Caco-2 (cell line): Measurements from ENCODE around the gene ADGRB2. TPM values are rescaled to one million over a fixed set of nuclear protein-coding genes. Genes with fewer than 3 reads are reported as not detected.

Experiments
- BruUV-seq: library from RNA; stranded (reverse); fragments of 400-500 nt; replicated peaks from 2 replicates; lab custom pipeline; 2021; lab: Mats Ljungman, UMichigan
- CTCF ChIA-PET: fragments of 300-600 bp; sonication (Branson Sonifier 250); formaldehyde crosslinking; loops from one replicate; lab custom pipeline; 2022; ENCODE audit warnings: antibody characterized with exemption; lab: Charles Lee
- POLR2A ChIA-PET: fragments of 300-600 bp; sonication (Branson Sonifier 250); formaldehyde crosslinking; loops from one replicate; lab custom pipeline; 2022; ENCODE audit warnings: antibody characterized with exemption; lab: Charles Lee
- DNase-seq, 2 experiments: peaks; one replicate each; pipeline versions ENCODE4 v3.0.0 to v3.0.0-alpha.2; 2020 to 2022
- H3K27me3 ChIP-seq: replicated peaks from 2 replicates; pipeline ENCODE4 v1.6.0; 2011; ENCODE audit warnings: low read length; ENCODE audit not compliant: control insufficient read depth, insufficient read depth
- H3K36me3 ChIP-seq: 2 replicates; pipeline ENCODE4 v1.5.1; 2011; ENCODE audit warnings: low read length; ENCODE audit not compliant: control insufficient read depth, insufficient read depth
- H3K4me1 ChIP-seq: fragments of 250-450 bp; sonication (Bioruptor Pico); 2 replicates; pipeline ENCODE4 v1.5.1; 2020; ENCODE audit warnings: mild to moderate bottlenecking
- H3K4me3 ChIP-seq: 2 replicates; pipeline ENCODE4 v1.5.1; 2011; ENCODE audit warnings: low read depth, mild to moderate bottlenecking, control low read depth, low read length
- H3K9me3 ChIP-seq: fragments of 250-450 bp; sonication (Bioruptor Pico); 2 replicates; pipeline ENCODE4 v1.5.1; 2020; ENCODE audit warnings: mild to moderate bottlenecking, moderate library complexity
- H3K27ac Mint-ChIP-seq: one replicate; pipeline ENCODE4 v1.8.0; 2022; ENCODE audit warnings: mixed read lengths; ENCODE audit not compliant: unreplicated experiment
- H3K27me3 Mint-ChIP-seq: one replicate; pipeline ENCODE4 v1.8.0; 2022; ENCODE audit warnings: mixed read lengths; ENCODE audit not compliant: insufficient read depth, unreplicated experiment
- H3K36me3 Mint-ChIP-seq: one replicate; pipeline ENCODE4 v1.8.0; 2022; ENCODE audit warnings: mild to moderate bottlenecking, mixed read lengths; ENCODE audit not compliant: insufficient read depth, unreplicated experiment
- H3K4me1 Mint-ChIP-seq: one replicate; pipeline ENCODE4 v1.8.0; 2022; ENCODE audit warnings: low read depth, mixed read lengths; ENCODE audit not compliant: unreplicated experiment
- H3K4me3 Mint-ChIP-seq: one replicate; pipeline ENCODE4 v1.8.0; 2022; ENCODE audit warnings: mild to moderate bottlenecking, moderate library complexity, mixed read lengths; ENCODE audit not compliant: unreplicated experiment
- H3K9me3 Mint-ChIP-seq: one replicate; pipeline ENCODE4 v1.8.0; 2022; ENCODE audit warnings: mixed read lengths; ENCODE audit not compliant: unreplicated experiment
- intact Hi-C: fragments of 100-400 bp; cut with micrococcal nuclease; formaldehyde crosslinking; loops from one replicate; pipeline ENCODE4 v1.10.0; 2022; ENCODE audit not compliant: unreplicated experiment
- total RNA-seq: library from RNA; stranded (reverse); gene quantifications from 2 replicates; pipeline ENCODE4 v1.2.3, GENCODE V29; 2022
- TF ChIP-seq, protein P1 (sequence below), 2 experiments: fragments of 200-600 bp in 1 of 2; IDR thresholded peaks; 1 replicate in 1 of 2; 2 replicates in 1 of 2; pipeline versions ENCODE4 v1.5.1 to v1.8.0; 2011 to 2022; ENCODE audit warnings: antibody characterized with exemption in 1 of 2, control low read depth in 1 of 2, inconsistent platforms in 1 of 2, low read depth in 1 of 2, low read length in 1 of 2, mild to moderate bottlenecking in 1 of 2, moderate library complexity in 1 of 2; ENCODE audit not compliant: insufficient read depth in 1 of 2, severe bottlenecking in 1 of 2, unreplicated experiment in 1 of 2

The ADGRB2 gene
- total RNA-seq, 1 experiment from 2014 or later: 2.2 TPM

DNA sequence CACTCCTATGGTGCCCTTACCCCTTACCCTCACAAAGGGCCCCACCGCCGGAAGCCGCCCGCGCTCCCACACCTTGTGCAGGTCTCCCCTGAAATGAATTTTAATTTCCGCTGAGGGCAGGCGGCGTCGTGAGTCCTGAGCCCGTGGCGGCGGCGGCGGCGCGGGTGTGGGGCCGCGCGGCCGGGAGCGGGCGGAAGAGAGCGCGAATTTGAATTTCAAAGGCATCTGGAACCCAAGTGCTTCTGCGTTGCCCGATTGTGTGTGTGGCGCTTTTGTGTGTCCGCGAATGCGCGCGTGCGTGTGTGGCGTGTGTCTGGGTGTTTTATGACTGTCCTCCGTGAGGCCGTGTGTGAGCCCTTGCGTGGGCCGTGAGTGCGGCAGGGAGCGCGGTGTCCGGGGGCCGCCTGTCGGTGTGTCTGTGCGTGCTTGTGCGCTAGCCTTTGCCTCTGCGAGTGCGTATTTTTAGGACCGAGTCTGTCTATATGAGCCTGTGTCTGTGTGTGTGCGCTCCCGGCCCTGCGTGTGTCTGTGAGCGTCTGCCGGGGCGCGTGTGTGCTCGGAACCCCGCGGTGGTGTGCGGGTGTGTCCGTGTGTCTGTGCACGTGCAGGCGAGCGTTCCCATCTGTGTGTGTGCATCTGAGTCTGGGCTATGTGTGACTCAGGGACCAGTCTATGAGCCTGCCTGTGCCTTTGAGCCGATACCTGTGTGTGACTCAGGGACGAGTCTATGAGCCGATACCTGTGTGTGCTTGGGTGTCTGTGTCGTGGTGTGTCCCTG lies 7.9 kb upstream of the ADGRB2 start:
- Histone ChIP-seq H3K4me1 (no peaks in the 10 kb centered on the region), H3K36me3 (no peaks in the 10 kb centered on the region), H3K27me3 (no peaks in the 10 kb centered on the region), H3K9me3 (no peaks in the 10 kb centered on the region), H3K4me3 (no peak overlapping the region)
- no peak overlapping the region for H3K27ac Mint-ChIP-seq
- H3K36me3 Mint-ChIP-seq: peaks cover 6% of the 10 kb centered on the region
- DNase-seq: no peak
- TF ChIP-seq, protein P1, sequence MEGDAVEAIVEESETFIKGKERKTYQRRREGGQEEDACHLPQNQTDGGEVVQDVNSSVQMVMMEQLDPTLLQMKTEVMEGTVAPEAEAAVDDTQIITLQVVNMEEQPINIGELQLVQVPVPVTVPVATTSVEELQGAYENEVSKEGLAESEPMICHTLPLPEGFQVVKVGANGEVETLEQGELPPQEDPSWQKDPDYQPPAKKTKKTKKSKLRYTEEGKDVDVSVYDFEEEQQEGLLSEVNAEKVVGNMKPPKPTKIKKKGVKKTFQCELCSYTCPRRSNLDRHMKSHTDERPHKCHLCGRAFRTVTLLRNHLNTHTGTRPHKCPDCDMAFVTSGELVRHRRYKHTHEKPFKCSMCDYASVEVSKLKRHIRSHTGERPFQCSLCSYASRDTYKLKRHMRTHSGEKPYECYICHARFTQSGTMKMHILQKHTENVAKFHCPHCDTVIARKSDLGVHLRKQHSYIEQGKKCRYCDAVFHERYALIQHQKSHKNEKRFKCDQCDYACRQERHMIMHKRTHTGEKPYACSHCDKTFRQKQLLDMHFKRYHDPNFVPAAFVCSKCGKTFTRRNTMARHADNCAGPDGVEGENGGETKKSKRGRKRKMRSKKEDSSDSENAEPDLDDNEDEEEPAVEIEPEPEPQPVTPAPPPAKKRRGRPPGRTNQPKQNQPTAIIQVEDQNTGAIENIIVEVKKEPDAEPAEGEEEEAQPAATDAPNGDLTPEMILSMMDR (IDR thresholded peaks at IDR 0.05; ENCODE audit: insufficient read depth in 1 of 2, low read depth in 1 of 2, low read length in 1 of 2, severe bottlenecking in 1 of 2, unreplicated experiment in 1 of 2): no peak
- H3K27me3 Mint-ChIP-seq: peaks cover 24% of the 10 kb centered on the region
- H3K4me3 Mint-ChIP-seq: no peak overlapping the region
- intact Hi-C loops: no loop called here
- ChIA-PET CTCF (no interaction called here), POLR2A (no interaction called here)
- no peaks in the 10 kb centered on the region for H3K9me3 Mint-ChIP-seq
- no TSS peak for BruUV-seq
- no peaks in the 10 kb centered on the region for H3K4me1 Mint-ChIP-seq

DNA sequence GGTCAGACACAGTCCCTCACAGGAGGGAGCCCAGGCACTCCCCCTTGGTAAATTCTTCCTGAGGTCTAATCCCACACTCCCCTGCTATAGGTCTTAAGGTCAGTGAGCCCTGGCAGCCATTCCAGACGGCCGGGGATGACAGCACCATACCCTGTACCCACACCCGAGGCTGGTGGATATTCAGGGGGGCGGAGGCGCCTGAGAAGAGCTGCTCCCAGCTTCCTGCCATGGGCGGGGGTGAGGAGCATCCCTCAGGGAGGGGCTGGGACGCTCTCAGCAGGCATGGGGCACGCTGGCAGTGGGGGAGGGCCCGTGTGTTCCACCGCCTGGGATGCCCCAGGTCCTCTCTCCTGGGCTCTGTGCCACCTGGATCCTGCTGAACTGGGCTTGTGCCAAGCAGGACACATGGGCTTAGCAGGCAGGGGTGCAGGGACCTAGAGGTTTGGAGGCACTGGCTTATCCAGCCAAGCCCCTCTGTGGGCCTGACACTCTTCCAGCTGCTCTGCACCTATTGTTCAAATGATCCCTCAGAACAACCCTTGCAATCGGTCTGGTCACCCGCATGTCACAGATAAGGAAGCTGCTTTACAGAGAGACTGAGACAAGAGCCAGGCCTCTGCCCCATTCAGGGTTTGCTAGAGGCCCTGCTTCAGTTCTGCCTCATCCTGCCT lies 5.7 kb upstream of the ADGRB2 start:
- DNase-seq: no peak
- CTCF ChIA-PET: no interaction called here
- no TSS peak for BruUV-seq
- Histone ChIP-seq H3K4me1 (no peaks in the 10 kb centered on the region), H3K27me3 (no peaks in the 10 kb centered on the region), H3K4me3 (no peak overlapping the region), H3K36me3 (no peaks in the 10 kb centered on the region), H3K9me3 (no peaks in the 10 kb centered on the region)
- Mint-ChIP-seq H3K27me3 (peaks cover 18% of the 10 kb centered on the region), H3K4me1 (no peaks in the 10 kb centered on the region), H3K27ac (no peak overlapping the region), H3K36me3 (peaks cover 11% of the 10 kb centered on the region), H3K4me3 (no peak overlapping the region), H3K9me3 (no peaks in the 10 kb centered on the region)
- TF ChIP-seq, protein P1 (IDR thresholded peaks at IDR 0.05; ENCODE audit: insufficient read depth in 1 of 2, low read depth in 1 of 2, low read length in 1 of 2, severe bottlenecking in 1 of 2, unreplicated experiment in 1 of 2): no peak
- POLR2A ChIA-PET: no interaction called here
- intact Hi-C loops: no loop called here

DNA sequence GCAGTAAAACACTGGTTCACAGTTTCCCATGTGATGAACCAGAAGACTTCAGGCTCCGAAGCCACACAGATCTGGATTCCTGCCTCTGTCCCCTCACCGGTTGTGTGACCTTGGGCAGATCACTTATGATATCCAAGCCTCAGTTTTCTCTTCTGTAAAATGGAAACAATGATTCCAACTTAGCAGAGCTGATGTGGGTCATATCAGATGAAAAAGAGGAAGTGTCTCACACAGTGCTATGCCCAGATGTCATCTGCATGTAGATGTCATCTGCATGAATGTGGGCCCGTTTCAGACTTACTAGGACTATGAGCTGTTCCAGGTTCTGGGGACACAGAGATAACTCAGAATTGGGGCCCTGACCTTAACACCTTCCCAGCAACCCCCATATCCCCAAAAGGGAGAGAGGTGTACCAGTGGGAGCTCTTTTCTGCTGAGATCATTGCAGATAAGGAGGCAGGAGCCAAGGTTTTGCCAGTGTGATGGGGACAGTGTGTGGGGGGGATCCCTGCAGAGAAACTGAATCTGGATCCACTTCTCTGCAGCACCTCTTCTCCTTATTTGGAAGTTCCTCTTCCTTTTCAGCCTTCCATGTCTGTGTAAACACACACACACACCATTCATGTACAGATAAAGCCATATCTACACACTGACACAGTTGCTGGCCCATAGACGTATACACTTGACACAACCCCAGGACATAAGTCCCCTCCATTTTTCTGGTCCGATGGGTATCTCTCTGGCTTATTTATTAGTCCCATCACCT lies 5.0 kb upstream of the ADGRB2 start:
- H3K36me3 Mint-ChIP-seq: peaks cover 11% of the 10 kb centered on the region
- H3K4me1 Mint-ChIP-seq: no peaks in the 10 kb centered on the region
- POLR2A ChIA-PET: no interaction called here
- BruUV-seq: no TSS peak
- intact Hi-C loops: no loop called here
- no peak overlapping the region for H3K4me3 ChIP-seq
- CTCF ChIA-PET: no interaction called here
- no peaks in the 10 kb centered on the region for H3K9me3 Mint-ChIP-seq
- H3K27me3 ChIP-seq: no peaks in the 10 kb centered on the region
- H3K4me1 ChIP-seq: no peaks in the 10 kb centered on the region
- DNase-seq: no peak
- TF ChIP-seq, protein P1 (IDR thresholded peaks at IDR 0.05; ENCODE audit: insufficient read depth in 1 of 2, low read depth in 1 of 2, low read length in 1 of 2, severe bottlenecking in 1 of 2, unreplicated experiment in 1 of 2): no peak
- no peak overlapping the region for H3K4me3 Mint-ChIP-seq
- H3K27ac Mint-ChIP-seq: no peak overlapping the region
- no peaks in the 10 kb centered on the region for H3K36me3 ChIP-seq
- peaks cover 13% of the 10 kb centered on the region for H3K27me3 Mint-ChIP-seq
- no peaks in the 10 kb centered on the region for H3K9me3 ChIP-seq
